ENCODE measurements around the gene KIAA0930. TPM values are rescaled to one million over a fixed set of nuclear protein-coding genes. Genes with fewer than 3 reads are reported as not detected.

KIAA0930 gene
- total and polyA plus RNA-seq, 2 experiments from 2014 or later, result 15.0 to 78.6 TPM

- Histone ChIP-seq H3K9me2 (ENCODE audit: insufficient read depth) (no peaks in the 10 kb centered on the region), H3K27me3 (ENCODE audit: insufficient read depth) (peaks cover 4% of the 10 kb centered on the region; the same call in 1 of the 2 replicates), H2AFZ (no peak overlapping the region), H3K27ac (ENCODE audit: low read depth) (no peak overlapping the region), H3K4me3 (no peak overlapping the region), H4K20me1 (replicated peaks; ENCODE audit: insufficient read depth) (no peaks in the 10 kb centered on the region), H3K79me2 (replicated peaks; ENCODE audit: insufficient read depth) (0 out of 2 replicates have a peak, but pooled peaks cover 2% of the 10 kb centered on the region), H3K36me3 (ENCODE audit: insufficient read depth) (no peaks in the 10 kb centered on the region), H3F3A (replicated peaks; ENCODE audit: low read depth) (no peaks in the 10 kb centered on the region), H3K4me2 (no peak overlapping the region), H3K4me1 (ENCODE audit: insufficient read depth) (no peaks in the 10 kb centered on the region)
- no peak overlapping the region for H3K27ac Mint-ChIP-seq
- no peak for TF ChIP-seq POLR2AphosphoS5 (IDR thresholded peaks at IDR 0.05; ENCODE audit: low read depth)
- TF ChIP-seq ZNF331 (CRISPR knock-in tag; IDR thresholded peaks at IDR 0.05; ENCODE audit: low read depth), result no peak
- no peak for TF ChIP-seq NANOG (IDR thresholded peaks at IDR 0.05; ENCODE audit: borderline replicate concordance)
- no peak for TF ChIP-seq REST (IDR thresholded peaks at IDR 0.05; ENCODE audit: unreplicated experiment)
- no peak for TF ChIP-seq STAT1 (IDR thresholded peaks at IDR 0.05; ENCODE audit: unreplicated experiment)
- no peak for TF ChIP-seq EZH2 (IDR thresholded peaks at IDR 0.05; ENCODE audit: low read depth, unreplicated experiment)
- H3K9me3 Mint-ChIP-seq, result no peaks in the 10 kb centered on the region
- H3K27me3 Mint-ChIP-seq (ENCODE audit: insufficient read depth, low read depth, poor library complexity), result peaks cover 13% of the 10 kb centered on the region
- H3K4me1 Mint-ChIP-seq, result peaks cover 10% of the 10 kb centered on the region
- ATAC-seq (no peak), DNase-seq (ENCODE audit: low spot score) (no peak)
- H3K4me3 Mint-ChIP-seq, result no peak overlapping the region
- H3K36me3 Mint-ChIP-seq (ENCODE audit: low read depth), result no peaks in the 10 kb centered on the region; the same call in 2 of the 3 replicates
Measured at GRCh38 chr22:45244916-45245315, 4.2 kb upstream of the KIAA0930 start.

- H4K20me1 ChIP-seq (replicated peaks; ENCODE audit: insufficient read depth), result peaks cover 12% of the 10 kb centered on the region
- H3K4me1 ChIP-seq (ENCODE audit: insufficient read depth), result peaks cover 10% of the 10 kb centered on the region
- no peak overlapping the region for H2AFZ ChIP-seq
- no peaks in the 10 kb centered on the region for H3K9me3 Mint-ChIP-seq
- ATAC-seq (no peak), DNase-seq (ENCODE audit: low spot score) (peak; percentile 33)
- peaks cover 4% of the 10 kb centered on the region; the same call in 1 of the 2 replicates for H3F3A ChIP-seq (replicated peaks; ENCODE audit: low read depth)
- H3K27me3 Mint-ChIP-seq (ENCODE audit: insufficient read depth, low read depth, poor library complexity), result peaks cover 15% of the 10 kb centered on the region
- H3K9me2 ChIP-seq (ENCODE audit: insufficient read depth), result no peaks in the 10 kb centered on the region
- H3K4me1 Mint-ChIP-seq, result peaks cover 27% of the 10 kb centered on the region
- no peaks in the 10 kb centered on the region; the same call in 2 of the 3 replicates for H3K36me3 Mint-ChIP-seq (ENCODE audit: low read depth)
- H3K27me3 ChIP-seq (ENCODE audit: insufficient read depth), result peaks cover 9% of the 10 kb centered on the region; the same call in 1 of the 2 replicates
- no peak overlapping the region for H3K4me3 ChIP-seq
- no peak overlapping the region for H3K4me3 Mint-ChIP-seq
- H3K36me3 ChIP-seq (ENCODE audit: insufficient read depth), result no peaks in the 10 kb centered on the region
- H3K27ac Mint-ChIP-seq, result no peak overlapping the region
- H3K4me2 ChIP-seq, result no peak overlapping the region
- H3K27ac ChIP-seq (ENCODE audit: low read depth), result no peak overlapping the region
- H3K79me2 ChIP-seq (replicated peaks; ENCODE audit: insufficient read depth), result peaks cover 20% of the 10 kb centered on the region
- TF ChIP-seq EZH2phosphoT487 (IDR thresholded peaks at IDR 0.05; ENCODE audit: unreplicated experiment), result no peak
- TF ChIP-seq ZNF114 (CRISPR knock-in tag; IDR thresholded peaks at IDR 0.05), result no peak
- no peak for TF ChIP-seq POLR2AphosphoS5 (IDR thresholded peaks at IDR 0.05; ENCODE audit: low read depth)
- TF ChIP-seq ZNF331 (CRISPR knock-in tag; IDR thresholded peaks at IDR 0.05; ENCODE audit: low read depth), result no peak
- no peak for TF ChIP-seq JUNB (IDR thresholded peaks at IDR 0.05; ENCODE audit: unreplicated experiment)
- TF ChIP-seq CTCF (conservative IDR thresholded peaks at IDR 0.05; ENCODE audit: low read depth in 2 of 2), result peak in 1 of 2 experiments; percentile 59; a peak in 3 of 4 replicates
- TF ChIP-seq ETS1 (IDR thresholded peaks at IDR 0.05), result no peak
Measured at GRCh38 chr22:45242778-45243191, 2.1 kb upstream of the KIAA0930 start.

All from GM23338 (cell line).